MM.1S (cell line): ENCODE data around the gene MFSD6L.

Source experiments
- DNase-seq: peaks from one replicate; pipeline ENCODE4 v3.0.0-alpha.2; 2015
- H2AFZ ChIP-seq: fragments of 300-600 bp; sonication (generic); 2 replicates; pipeline ENCODE4 v1.6.0; 2016; ENCODE audit warnings: antibody characterized with exemption, low read length
- H3F3A ChIP-seq: fragments of 300-600 bp; sonication (generic); 2 replicates; pipeline ENCODE4 v1.6.1; 2016; ENCODE audit warnings: mild to moderate bottlenecking, antibody characterized with exemption, low read length, moderate library complexity, mixed read lengths; ENCODE audit not compliant: insufficient read depth
- H3K27ac ChIP-seq: fragments of 300-600 bp; sonication (generic); 2 replicates; pipeline ENCODE4 v1.5.1; 2016; ENCODE audit warnings: mild to moderate bottlenecking, low read length
- H3K27me3 ChIP-seq: fragments of 300-600 bp; sonication (generic); replicated peaks from 2 replicates; pipeline ENCODE4 v1.6.0; 2016; ENCODE audit warnings: low read length; ENCODE audit not compliant: insufficient read depth
- H3K36me3 ChIP-seq: fragments of 300-600 bp; sonication (generic); replicated peaks from 2 replicates; pipeline ENCODE4 v1.6.1; 2016; ENCODE audit warnings: mild to moderate bottlenecking, low read length, mixed read lengths; ENCODE audit not compliant: insufficient read depth
- H3K4me1 ChIP-seq: fragments of 300-600 bp; sonication (generic); 2 replicates; pipeline ENCODE4 v1.6.1; 2016; ENCODE audit warnings: low read length, mixed read lengths
- H3K4me2 ChIP-seq: fragments of 300-600 bp; sonication (generic); 2 replicates; pipeline ENCODE4 v1.6.0; 2016; ENCODE audit warnings: low read depth, low read length
- H3K4me3 ChIP-seq: fragments of 300-600 bp; sonication (generic); 2 replicates; pipeline ENCODE4 v1.5.1; 2016; ENCODE audit warnings: low read length, mixed read lengths
- H3K79me2 ChIP-seq: fragments of 300-600 bp; sonication (generic); 2 replicates; pipeline ENCODE4 v1.6.1; 2016; ENCODE audit warnings: mixed run types, low read length, mixed read lengths
- H3K9ac ChIP-seq: fragments of 300-600 bp; sonication (generic); 2 replicates; pipeline ENCODE4 v1.6.1; 2016; ENCODE audit warnings: low read length, mixed read lengths
- H3K9me2 ChIP-seq: fragments of 300-600 bp; sonication (generic); replicated peaks from 2 replicates; pipeline ENCODE4 v1.6.1; 2016; ENCODE audit warnings: mild to moderate bottlenecking, low read length, mixed read lengths; ENCODE audit not compliant: insufficient read depth
- H3K9me3 ChIP-seq: fragments of 300-600 bp; sonication (generic); replicated peaks from 2 replicates; pipeline ENCODE4 v1.6.1; 2016; ENCODE audit warnings: mild to moderate bottlenecking, low read length, mixed read lengths; ENCODE audit not compliant: insufficient read depth
- H4K20me1 ChIP-seq: fragments of 300-600 bp; sonication (generic); 2 replicates; pipeline ENCODE4 v1.6.1; 2016; ENCODE audit warnings: mild to moderate bottlenecking, low read length, moderate library complexity, mixed read lengths; ENCODE audit not compliant: insufficient read depth
- EZH2 ChIP-seq: fragments of 300-600 bp; sonication (generic); optimal IDR thresholded peaks from 2 replicates; pipeline ENCODE3; 2017; ENCODE audit warnings: low read depth, mild to moderate bottlenecking, antibody characterized with exemption, low read length, mixed read lengths
- EZH2phosphoT487 ChIP-seq: fragments of 300-600 bp; sonication (generic); IDR thresholded peaks from 2 replicates; pipeline ENCODE4 v1.6.1; 2018; ENCODE audit warnings: antibody characterized with exemption, low read length
- TF ChIP-seq, protein P1 (sequence below): fragments of 300-600 bp; sonication (generic); IDR thresholded peaks from 2 replicates; pipeline ENCODE4 v1.5.1; 2016; ENCODE audit warnings: antibody characterized with exemption, low read length, mixed read lengths

The MFSD6L gene

DNA sequence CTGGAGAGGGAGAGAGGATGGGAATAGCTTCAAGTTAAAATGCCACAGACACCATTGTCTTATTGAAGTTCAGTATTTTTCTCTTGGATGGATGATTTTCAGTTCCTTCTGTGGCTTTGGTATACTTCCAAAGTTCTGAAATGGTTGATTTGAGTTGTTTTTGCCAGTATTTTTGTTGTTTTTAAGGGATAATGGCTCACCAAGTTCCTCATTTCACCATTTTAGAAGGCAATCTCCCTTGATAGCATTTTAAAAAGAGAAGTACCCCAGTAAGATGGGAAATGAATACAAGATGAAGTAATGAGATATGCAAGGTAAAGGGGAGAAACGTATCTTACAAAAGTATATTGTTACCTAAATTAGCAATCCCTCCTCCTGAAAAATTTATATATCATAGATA is 22.3 kb downstream of the MFSD6L start:
- H3K9ac ChIP-seq = no peak overlapping the region
- no peaks in the 10 kb centered on the region for H3K27me3 ChIP-seq
- no peaks in the 10 kb centered on the region for H3K36me3 ChIP-seq
- DNase-seq = no peak
- H3K4me3 ChIP-seq = no peak overlapping the region
- H2AFZ ChIP-seq = no peak overlapping the region
- no peak for TF ChIP-seq EZH2
- TF ChIP-seq, protein P1, sequence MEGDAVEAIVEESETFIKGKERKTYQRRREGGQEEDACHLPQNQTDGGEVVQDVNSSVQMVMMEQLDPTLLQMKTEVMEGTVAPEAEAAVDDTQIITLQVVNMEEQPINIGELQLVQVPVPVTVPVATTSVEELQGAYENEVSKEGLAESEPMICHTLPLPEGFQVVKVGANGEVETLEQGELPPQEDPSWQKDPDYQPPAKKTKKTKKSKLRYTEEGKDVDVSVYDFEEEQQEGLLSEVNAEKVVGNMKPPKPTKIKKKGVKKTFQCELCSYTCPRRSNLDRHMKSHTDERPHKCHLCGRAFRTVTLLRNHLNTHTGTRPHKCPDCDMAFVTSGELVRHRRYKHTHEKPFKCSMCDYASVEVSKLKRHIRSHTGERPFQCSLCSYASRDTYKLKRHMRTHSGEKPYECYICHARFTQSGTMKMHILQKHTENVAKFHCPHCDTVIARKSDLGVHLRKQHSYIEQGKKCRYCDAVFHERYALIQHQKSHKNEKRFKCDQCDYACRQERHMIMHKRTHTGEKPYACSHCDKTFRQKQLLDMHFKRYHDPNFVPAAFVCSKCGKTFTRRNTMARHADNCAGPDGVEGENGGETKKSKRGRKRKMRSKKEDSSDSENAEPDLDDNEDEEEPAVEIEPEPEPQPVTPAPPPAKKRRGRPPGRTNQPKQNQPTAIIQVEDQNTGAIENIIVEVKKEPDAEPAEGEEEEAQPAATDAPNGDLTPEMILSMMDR = no peak
- TF ChIP-seq EZH2phosphoT487 = no peak
- no peak overlapping the region for H3K4me2 ChIP-seq
- H3K79me2 ChIP-seq = no peaks in the 10 kb centered on the region
- no peaks in the 10 kb centered on the region for H3K4me1 ChIP-seq
- H3K9me2 ChIP-seq = no peaks in the 10 kb centered on the region
- H4K20me1 ChIP-seq = no peaks in the 10 kb centered on the region
- no peak overlapping the region for H3K27ac ChIP-seq
- H3F3A ChIP-seq = no peaks in the 10 kb centered on the region
- no peaks in the 10 kb centered on the region for H3K9me3 ChIP-seq

DNA sequence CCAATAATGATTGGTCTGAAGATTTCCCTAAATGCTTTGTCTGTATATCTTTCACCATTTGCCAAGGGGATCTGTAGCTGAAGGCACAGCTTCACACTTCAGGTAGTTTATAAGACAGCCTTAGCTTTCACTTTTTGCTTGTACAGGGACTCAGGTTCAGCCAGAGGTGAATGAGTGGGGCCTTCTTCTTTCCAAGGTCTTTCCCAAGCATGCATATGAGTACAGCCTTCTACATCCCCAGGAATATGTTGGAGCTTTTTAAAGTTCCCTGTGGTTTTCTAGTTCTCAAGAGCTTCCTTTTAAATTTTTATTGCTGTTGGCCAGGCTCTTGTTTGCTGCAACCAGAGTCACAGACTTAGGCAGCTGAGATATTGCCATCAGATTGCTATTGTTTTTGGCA is 22.9 kb downstream of the MFSD6L start:
- H3K27ac ChIP-seq = no peak overlapping the region
- no peaks in the 10 kb centered on the region for H3K9me3 ChIP-seq
- DNase-seq = no peak
- no peak overlapping the region for H3K4me2 ChIP-seq
- no peaks in the 10 kb centered on the region for H3K79me2 ChIP-seq
- H4K20me1 ChIP-seq = no peaks in the 10 kb centered on the region
- no peak overlapping the region for H3K9ac ChIP-seq
- H3K4me1 ChIP-seq = no peaks in the 10 kb centered on the region
- H3K27me3 ChIP-seq = no peaks in the 10 kb centered on the region
- H3K4me3 ChIP-seq = no peak overlapping the region
- no peaks in the 10 kb centered on the region for H3F3A ChIP-seq
- no peaks in the 10 kb centered on the region for H3K9me2 ChIP-seq
- no peaks in the 10 kb centered on the region for H3K36me3 ChIP-seq
- H2AFZ ChIP-seq = no peak overlapping the region
- TF ChIP-seq EZH2phosphoT487 (no peak), EZH2 (no peak)
- TF ChIP-seq, protein P1 = no peak

DNA sequence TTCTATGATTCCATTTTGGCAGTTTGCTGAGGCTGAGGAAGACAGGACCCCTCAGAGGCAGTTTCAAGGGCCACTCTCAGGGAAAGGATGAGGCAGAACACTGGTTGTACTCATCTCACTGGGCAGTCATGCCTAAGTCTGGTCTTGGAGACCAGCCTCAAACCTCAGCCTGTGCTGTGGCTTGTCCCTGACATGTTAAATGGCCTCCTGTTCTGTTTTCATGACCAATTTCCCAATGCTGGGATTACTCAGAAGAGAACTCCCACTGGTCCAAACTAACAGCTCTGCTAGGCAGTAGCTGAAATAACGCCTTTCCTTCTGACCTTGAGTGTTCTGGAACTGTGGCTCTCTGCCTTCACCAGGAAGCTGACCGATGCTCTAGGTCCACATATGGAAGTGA is 32.4 kb downstream of the MFSD6L start:
- H3K27ac ChIP-seq = no peak overlapping the region
- no peak overlapping the region for H2AFZ ChIP-seq
- no peak for DNase-seq
- no peaks in the 10 kb centered on the region for H3K9me3 ChIP-seq
- H3K9me2 ChIP-seq = no peaks in the 10 kb centered on the region
- no peak overlapping the region for H3K9ac ChIP-seq
- no peaks in the 10 kb centered on the region for H3K79me2 ChIP-seq
- TF ChIP-seq, protein P1 = no peak
- no peak for TF ChIP-seq EZH2phosphoT487
- no peak for TF ChIP-seq EZH2
- H3F3A ChIP-seq = no peaks in the 10 kb centered on the region
- H3K4me2 ChIP-seq = no peak overlapping the region
- no peaks in the 10 kb centered on the region; the same call in 1 of the 2 replicates for H3K27me3 ChIP-seq
- H3K36me3 ChIP-seq = no peaks in the 10 kb centered on the region
- H4K20me1 ChIP-seq = no peaks in the 10 kb centered on the region
- no peaks in the 10 kb centered on the region for H3K4me1 ChIP-seq
- H3K4me3 ChIP-seq = no peak overlapping the region
